Neuronal stem cell (in vitro differentiated cells): ENCODE results near the gene RNF121.

ENCODE experiments used
- DNase-seq: peaks from one replicate; pipeline ENCODE4 v3.0.0-alpha.2; 2013; ENCODE audit warnings: low spot score
- H2AFZ ChIP-seq: one replicate; pipeline ENCODE4 v1.6.1; 2013; ENCODE audit warnings: mild to moderate bottlenecking, low read length, inconsistent platforms
- H2AK5ac ChIP-seq: 2 replicates; pipeline ENCODE4 v1.6.1; 2013; ENCODE audit warnings: low read depth, mild to moderate bottlenecking, inconsistent platforms, low read length, moderate library complexity, mixed read lengths
- H2BK120ac ChIP-seq: 2 replicates; pipeline ENCODE4 v1.6.1; 2013; ENCODE audit warnings: low read depth, mild to moderate bottlenecking, inconsistent platforms, low read length, moderate library complexity, mixed read lengths
- H2BK12ac ChIP-seq: one replicate; pipeline ENCODE4 v1.6.1; 2013; ENCODE audit warnings: low read length, inconsistent platforms
- H2BK15ac ChIP-seq: 2 replicates; pipeline ENCODE4 v1.6.1; 2013; ENCODE audit warnings: mild to moderate bottlenecking, low read length, inconsistent platforms, mixed read lengths
- H2BK5ac ChIP-seq: one replicate; pipeline ENCODE4 v1.6.1; 2013; ENCODE audit warnings: inconsistent platforms, mild to moderate bottlenecking, low read length, moderate library complexity
- H3K14ac ChIP-seq: one replicate; pipeline ENCODE4 v1.6.1; 2013; ENCODE audit warnings: low read length, inconsistent platforms
- H3K18ac ChIP-seq: 2 replicates; pipeline ENCODE4 v1.6.1; 2013; ENCODE audit warnings: low read length, inconsistent platforms
- H3K23ac ChIP-seq: 2 replicates; pipeline ENCODE4 v1.6.1; 2013; ENCODE audit warnings: low read depth, mild to moderate bottlenecking, mixed read lengths, low read length, inconsistent platforms; ENCODE audit not compliant: poor library complexity
- H3K27ac ChIP-seq: replicated peaks from 3 replicates; pipeline ENCODE4 v1.5.1; 2013; ENCODE audit warnings: low read length, inconsistent platforms
- H3K27me3 ChIP-seq, 3 experiments: 2 replicates each; pipeline ENCODE4 v1.6.1; 2013; ENCODE audit warnings: low read length in 3 of 3, mild to moderate bottlenecking in 2 of 3, inconsistent platforms in 1 of 3, low read depth in 1 of 3, mixed read lengths in 1 of 3, moderate library complexity in 1 of 3; ENCODE audit not compliant: control insufficient read depth in 3 of 3, insufficient read depth in 3 of 3
- H3K36me3 ChIP-seq, 2 donors: replicated peaks in 1 of 2; 2 replicates each; pipeline ENCODE4 v1.6.1; 2013; ENCODE audit warnings: low read length in 2 of 2; ENCODE audit not compliant: control insufficient read depth in 2 of 2, insufficient read depth in 2 of 2
- H3K4ac ChIP-seq: 2 replicates; pipeline ENCODE4 v1.6.1; 2013; ENCODE audit warnings: inconsistent platforms, mild to moderate bottlenecking, low read length, moderate library complexity
- H3K4me1 ChIP-seq, 2 donors: 1 replicate in 1 of 2; 2 replicates in 1 of 2; pipeline ENCODE4 v1.6.1; 2013; ENCODE audit warnings: low read length in 2 of 2, low read depth in 1 of 2; ENCODE audit not compliant: control insufficient read depth in 2 of 2, insufficient read depth in 1 of 2
- H3K4me2 ChIP-seq: one replicate; pipeline ENCODE4 v1.6.1; 2013; ENCODE audit warnings: mild to moderate bottlenecking, low read length, inconsistent platforms; ENCODE audit not compliant: insufficient read depth, poor library complexity, severe bottlenecking
- H3K4me3 ChIP-seq, 2 donors: 2 replicates each; pipeline ENCODE4 v1.5.1; 2013; ENCODE audit warnings: low read length in 2 of 2, mild to moderate bottlenecking in 2 of 2, inconsistent platforms in 1 of 2, moderate library complexity in 1 of 2
- H3K79me1 ChIP-seq: one replicate; pipeline ENCODE4 v1.6.1; 2013; ENCODE audit warnings: low read depth, mild to moderate bottlenecking, inconsistent platforms, low read length, moderate library complexity
- H3K9ac ChIP-seq: one replicate; pipeline ENCODE4 v1.6.1; 2013; ENCODE audit warnings: mild to moderate bottlenecking, low read depth, low read length, inconsistent platforms; ENCODE audit not compliant: poor library complexity
- H3K9me3 ChIP-seq, 2 donors: replicated peaks in 1 of 2; 2 replicates each; pipeline versions ENCODE3 to v1.6.1; 2013; ENCODE audit warnings: low read length in 2 of 2, mild to moderate bottlenecking in 2 of 2, inconsistent platforms in 1 of 2, low read depth in 1 of 2, mixed read lengths in 1 of 2, moderate library complexity in 1 of 2; ENCODE audit not compliant: control insufficient read depth in 2 of 2, insufficient read depth in 1 of 2
- H4K8ac ChIP-seq: one replicate; pipeline ENCODE4 v1.6.1; 2013; ENCODE audit warnings: low read depth, mild to moderate bottlenecking, inconsistent platforms, low read length, moderate library complexity
- H4K91ac ChIP-seq: one replicate; pipeline ENCODE4 v1.6.1; 2013; ENCODE audit warnings: low read length, low read depth, mild to moderate bottlenecking, inconsistent platforms; ENCODE audit not compliant: poor library complexity
- WGBS, 2 donors: extraction: QIAGEN DNeasy Blood & Tissue Kit; methylation state at CpG; one replicate each; pipeline ENCODE4 v1.1.7; 2013; ENCODE audit warnings: missing lambda C conversion rate in 2 of 2, mixed read lengths in 1 of 2; ENCODE audit not compliant: insufficient read length in 2 of 2, insufficient replicate concordance in 1 of 2; ENCODE audit errors: extremely low coverage in 2 of 2; 5-methylcytosine and 5-hydroxymethylcytosine counted together

The RNF121 gene

DNA sequence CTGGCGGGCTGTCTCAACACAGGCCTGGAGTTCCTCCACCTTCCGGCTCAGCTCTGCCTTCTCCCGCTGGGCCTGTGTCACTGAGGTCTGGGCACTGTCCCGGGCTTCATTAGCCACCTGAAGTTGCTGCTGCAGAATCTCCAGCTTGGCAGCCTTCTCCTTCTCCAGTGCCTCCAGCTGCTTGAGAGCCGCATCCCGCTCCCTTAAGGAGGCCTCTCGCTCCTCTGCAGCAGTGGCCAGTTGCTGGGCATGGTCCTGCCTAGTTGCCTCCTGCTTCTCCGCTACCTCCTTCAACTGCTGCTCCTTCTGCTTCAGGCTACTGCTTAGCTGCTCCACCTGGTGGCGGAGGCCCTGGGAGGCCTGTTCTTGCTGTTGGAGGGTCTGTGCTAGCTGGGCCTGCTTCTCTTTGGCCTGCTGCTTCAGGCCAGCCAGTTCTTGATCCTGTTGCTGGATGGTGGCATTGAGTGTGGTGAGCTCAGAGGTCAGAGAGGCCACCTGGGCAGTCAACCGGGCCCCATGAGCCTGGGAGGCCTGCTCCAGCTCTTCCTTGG is 86.7 kb downstream of the RNF121 start:
- Histone ChIP-seq H4K91ac (no peak overlapping the region), H3K36me3 (peaks cover 93 to 100% of the 10 kb centered on the region in 2 donors), H3K18ac (no peak overlapping the region), H3K9ac (no peak overlapping the region), H3K4me3 (no peak overlapping the region), H2BK120ac (no peak overlapping the region), H2AK5ac (no peak overlapping the region), H3K27me3 (no peaks in the 10 kb centered on the region), H3K23ac (no peak overlapping the region), H4K8ac (no peak overlapping the region), H3K4me2 (no peak overlapping the region), H2AFZ (no peak overlapping the region), H2BK12ac (no peak overlapping the region), H3K4ac (no peak overlapping the region), H3K27ac (no peak overlapping the region), H3K14ac (no peak overlapping the region), H2BK15ac (no peak overlapping the region), H3K79me1 (peaks cover 9% of the 10 kb centered on the region), H2BK5ac (no peak overlapping the region), H3K9me3 (no peaks in the 10 kb centered on the region), H3K4me1 (no peaks in the 10 kb centered on the region)
- no peak for DNase-seq
- WGBS, 2 donors: no CpG with 5 or more reads among the region's 10 CpGs

GRCh38 chr11:72018171-72018570 is 89.3 kb downstream of the RNF121 start:
- no peak overlapping the region for H2AFZ ChIP-seq

DNA sequence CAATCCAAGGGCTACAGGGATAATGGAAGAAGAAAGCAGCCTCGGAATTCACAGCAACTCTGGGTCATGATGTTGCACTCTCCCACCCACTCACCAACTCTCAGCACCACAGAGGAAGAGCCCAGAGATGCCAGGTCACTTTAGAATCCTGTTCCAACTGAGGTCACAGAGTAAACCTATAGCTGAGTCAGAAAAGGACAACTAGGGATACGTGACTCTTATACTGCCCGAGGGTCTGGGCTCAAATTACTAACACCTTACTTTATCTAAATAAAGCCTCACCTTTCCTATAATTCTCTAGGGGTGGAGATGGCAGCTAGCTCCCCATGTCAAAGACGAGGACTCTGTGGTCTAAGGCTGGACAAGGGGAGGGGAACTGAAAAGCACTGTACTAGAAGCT is 94.5 kb downstream of the RNF121 start:
- Histone ChIP-seq H3K14ac (no peak overlapping the region), H3K4ac (no peak overlapping the region), H2AFZ (no peak overlapping the region), H3K9me3 (no peaks in the 10 kb centered on the region), H2BK120ac (no peak overlapping the region), H3K23ac (no peak overlapping the region), H3K27me3 (no peaks in the 10 kb centered on the region), H3K18ac (no peak overlapping the region), H3K4me1 (no peaks in the 10 kb centered on the region), H3K27ac (no peak overlapping the region), H2BK12ac (no peak overlapping the region), H2BK5ac (no peak overlapping the region), H4K91ac (no peak overlapping the region), H3K79me1 (no peaks in the 10 kb centered on the region), H4K8ac (no peak overlapping the region), H3K36me3 (peaks cover 61 to 93% of the 10 kb centered on the region in 2 donors), H3K9ac (no peak overlapping the region), H3K4me3 (no peak overlapping the region), H3K4me2 (no peak overlapping the region), H2AK5ac (no peak overlapping the region), H2BK15ac (no peak overlapping the region)
- no CpG with 5 or more reads among the region's 4 CpGs for WGBS, 2 donors
- no peak for DNase-seq

More at GRCh38 chr11:72018171-72018570, 89.3 kb downstream of the RNF121 start:
- Histone ChIP-seq H3K18ac (no peak overlapping the region), H3K9ac (no peak overlapping the region), H2BK15ac (no peak overlapping the region), H3K4me1 (no peaks in the 10 kb centered on the region), H3K79me1 (peaks cover 4% of the 10 kb centered on the region), H3K36me3 (peaks cover 88 to 98% of the 10 kb centered on the region in 2 donors), H3K9me3 (no peaks in the 10 kb centered on the region), H2AK5ac (no peak overlapping the region), H3K4me3 (peak overlapping the region in 1 of 2 donors; percentile 45), H2BK12ac (no peak overlapping the region), H2BK5ac (no peak overlapping the region), H4K91ac (no peak overlapping the region), H3K27me3 (no peaks in the 10 kb centered on the region), H4K8ac (no peak overlapping the region), H3K14ac (no peak overlapping the region), H3K4me2 (no peak overlapping the region), H3K27ac (no peak overlapping the region), H3K4ac (no peak overlapping the region), H3K23ac (no peak overlapping the region), H2BK120ac (no peak overlapping the region)
- no peak for DNase-seq
- no CpG with 5 or more reads among the region's 9 CpGs for WGBS, 2 donors

GRCh38 chr11:72024069-72024754 is 95.4 kb downstream of the RNF121 start:
- Histone ChIP-seq H3K79me1 (peaks cover 2% of the 10 kb centered on the region), H2BK120ac (no peak overlapping the region), H2AFZ (no peak overlapping the region), H2BK15ac (no peak overlapping the region), H2BK5ac (no peak overlapping the region), H3K23ac (no peak overlapping the region), H3K36me3 (peaks cover 58 to 93% of the 10 kb centered on the region in 2 donors), H3K18ac (no peak overlapping the region), H3K14ac (no peak overlapping the region), H4K91ac (no peak overlapping the region), H3K4me1 (no peaks in the 10 kb centered on the region), H3K27me3 (no peaks in the 10 kb centered on the region), H4K8ac (no peak overlapping the region), H2BK12ac (no peak overlapping the region), H2AK5ac (no peak overlapping the region), H3K4me3 (no peak overlapping the region), H3K9me3 (no peaks in the 10 kb centered on the region), H3K9ac (no peak overlapping the region), H3K4ac (no peak overlapping the region), H3K27ac (no peak overlapping the region), H3K4me2 (no peak overlapping the region)
- WGBS, 2 donors: no CpG with 5 or more reads among the region's 5 CpGs
- no peak for DNase-seq
